ENCODE results near the gene SH2B3.
"Not testable (repeated sequence)": the region's sequence is repeated elsewhere in the genome, so short reads cannot be mapped to it uniquely, and the experiment has no call there.

SH2B3 gene

DNA sequence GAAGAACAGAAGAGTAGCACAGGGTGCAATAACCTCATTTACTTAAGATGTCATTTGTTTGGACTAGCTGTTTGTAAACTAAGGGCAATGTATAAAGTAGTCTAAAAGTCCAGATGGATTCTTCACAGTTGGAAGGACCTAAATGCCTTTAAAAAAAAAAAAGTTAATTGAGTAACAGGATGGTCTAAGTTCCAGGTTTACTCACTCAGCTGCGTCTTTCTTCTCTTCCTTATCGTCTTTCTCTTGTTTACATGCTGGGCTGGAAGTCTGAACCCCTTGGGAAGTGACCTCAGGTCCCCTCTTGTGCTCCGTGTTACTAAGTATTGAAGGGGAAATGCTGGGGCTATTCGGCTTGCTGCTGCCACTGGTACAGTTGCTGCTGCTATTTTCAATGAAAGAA lies 82.5 kb downstream of the SH2B3 start:
- no peak overlapping the region for H3K27ac ChIP-seq (ENCODE audit: low read depth, low read length)
- no peak overlapping the region for H3K4me2 ChIP-seq (ENCODE audit: low read depth, low read length, poor library complexity, severe bottlenecking)
- H3F3A ChIP-seq (ENCODE audit: insufficient read depth) = peaks cover 11% of the 10 kb centered on the region; the same call in 1 of the 2 replicates
- no peaks in the 10 kb centered on the region for H3K9me2 ChIP-seq (replicated peaks; ENCODE audit: insufficient read depth, low read length)
- no peak overlapping the region for H3K4me3 ChIP-seq (ENCODE audit: insufficient read depth, low read length, poor library complexity, severe bottlenecking)
- H3K36me3 ChIP-seq (ENCODE audit: low read length) = peaks cover 25% of the 10 kb centered on the region; the same call in 1 of the 2 replicates
- TF ChIP-seq EZH2phosphoT487 (conservative IDR thresholded peaks at IDR 0.05; ENCODE audit: low read length) = no peak
- TF ChIP-seq, protein P1, sequence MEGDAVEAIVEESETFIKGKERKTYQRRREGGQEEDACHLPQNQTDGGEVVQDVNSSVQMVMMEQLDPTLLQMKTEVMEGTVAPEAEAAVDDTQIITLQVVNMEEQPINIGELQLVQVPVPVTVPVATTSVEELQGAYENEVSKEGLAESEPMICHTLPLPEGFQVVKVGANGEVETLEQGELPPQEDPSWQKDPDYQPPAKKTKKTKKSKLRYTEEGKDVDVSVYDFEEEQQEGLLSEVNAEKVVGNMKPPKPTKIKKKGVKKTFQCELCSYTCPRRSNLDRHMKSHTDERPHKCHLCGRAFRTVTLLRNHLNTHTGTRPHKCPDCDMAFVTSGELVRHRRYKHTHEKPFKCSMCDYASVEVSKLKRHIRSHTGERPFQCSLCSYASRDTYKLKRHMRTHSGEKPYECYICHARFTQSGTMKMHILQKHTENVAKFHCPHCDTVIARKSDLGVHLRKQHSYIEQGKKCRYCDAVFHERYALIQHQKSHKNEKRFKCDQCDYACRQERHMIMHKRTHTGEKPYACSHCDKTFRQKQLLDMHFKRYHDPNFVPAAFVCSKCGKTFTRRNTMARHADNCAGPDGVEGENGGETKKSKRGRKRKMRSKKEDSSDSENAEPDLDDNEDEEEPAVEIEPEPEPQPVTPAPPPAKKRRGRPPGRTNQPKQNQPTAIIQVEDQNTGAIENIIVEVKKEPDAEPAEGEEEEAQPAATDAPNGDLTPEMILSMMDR (IDR thresholded peaks at IDR 0.05; ENCODE audit: insufficient read depth, low read length, poor library complexity, severe bottlenecking) = no peak
- H2AFZ ChIP-seq (ENCODE audit: low read depth, low read length, severe bottlenecking) = no peak overlapping the region
- no peaks in the 10 kb centered on the region for H4K20me1 ChIP-seq (ENCODE audit: low read depth, low read length)
- H3K27me3 ChIP-seq (ENCODE audit: low read length) = no peaks in the 10 kb centered on the region
- no peaks in the 10 kb centered on the region for H3K79me2 ChIP-seq (ENCODE audit: insufficient read depth, low read length)
- no peak overlapping the region for H3K9ac ChIP-seq (ENCODE audit: low read length)
- no peaks in the 10 kb centered on the region for H3K9me3 ChIP-seq (ENCODE audit: insufficient read depth, low read length)

DNA sequence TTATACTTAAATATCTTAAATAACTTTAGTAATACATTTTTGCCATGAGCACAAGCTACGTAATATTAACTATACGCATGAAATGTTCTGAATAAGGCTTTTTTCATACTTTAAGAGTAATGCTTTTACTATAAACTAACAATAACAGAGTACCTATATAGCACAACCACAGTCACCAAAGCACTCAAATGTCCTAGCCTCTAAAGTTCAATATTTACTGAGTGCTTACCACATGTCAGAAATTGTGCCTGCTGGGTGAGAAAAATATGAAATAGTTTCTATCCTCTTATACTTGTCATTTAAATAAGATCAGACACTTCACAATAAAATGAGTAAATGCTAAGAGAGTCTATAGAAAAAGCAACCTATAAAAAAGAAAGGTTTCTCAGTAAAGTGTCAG lies 83.1 kb downstream of the SH2B3 start:
- Histone ChIP-seq H3K79me2 (ENCODE audit: insufficient read depth, low read length) (no peaks in the 10 kb centered on the region), H4K20me1 (ENCODE audit: low read depth, low read length) (no peaks in the 10 kb centered on the region), H3K27ac (ENCODE audit: low read depth, low read length) (no peak overlapping the region), H2AFZ (ENCODE audit: low read depth, low read length, severe bottlenecking) (no peak overlapping the region), H3K4me3 (ENCODE audit: insufficient read depth, low read length, poor library complexity, severe bottlenecking) (no peak overlapping the region), H3K36me3 (ENCODE audit: low read length) (peaks cover 25% of the 10 kb centered on the region; the same call in 1 of the 2 replicates), H3K9me2 (replicated peaks; ENCODE audit: insufficient read depth, low read length) (no peaks in the 10 kb centered on the region), H3F3A (ENCODE audit: insufficient read depth) (peaks cover 7% of the 10 kb centered on the region; the same call in 1 of the 2 replicates), H3K9ac (ENCODE audit: low read length) (no peak overlapping the region), H3K9me3 (ENCODE audit: insufficient read depth, low read length) (no peaks in the 10 kb centered on the region), H3K27me3 (ENCODE audit: low read length) (no peaks in the 10 kb centered on the region), H3K4me2 (ENCODE audit: low read depth, low read length, poor library complexity, severe bottlenecking) (no peak overlapping the region)
- no peak for TF ChIP-seq EZH2phosphoT487 (conservative IDR thresholded peaks at IDR 0.05; ENCODE audit: low read length)
- TF ChIP-seq, protein P1 (IDR thresholded peaks at IDR 0.05; ENCODE audit: insufficient read depth, low read length, poor library complexity, severe bottlenecking) = no peak

DNA sequence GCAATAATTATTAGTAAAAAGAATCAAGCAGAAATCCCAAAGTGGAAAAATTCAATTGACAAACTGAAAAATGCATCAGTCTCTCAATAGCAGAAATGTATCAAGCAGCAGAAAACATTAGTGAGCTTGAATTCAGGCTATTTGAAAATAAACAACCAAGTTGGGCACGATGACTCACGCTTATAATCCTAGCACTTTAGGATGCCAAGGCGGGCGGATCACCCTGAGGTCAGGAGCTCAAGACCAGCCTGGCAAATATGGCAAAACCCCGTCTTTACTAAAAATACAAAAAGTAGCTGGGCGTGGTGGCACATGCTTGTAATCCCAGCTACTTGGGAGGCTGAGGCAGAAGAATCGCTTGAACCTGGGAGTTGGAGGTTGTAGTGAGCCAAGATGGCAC lies 87.3 kb downstream of the SH2B3 start:
- H3K9me3 ChIP-seq (ENCODE audit: insufficient read depth, low read length); H2AFZ ChIP-seq (ENCODE audit: low read depth, low read length, severe bottlenecking); H4K20me1 ChIP-seq (ENCODE audit: low read depth, low read length); H3K9me2 ChIP-seq (replicated peaks; ENCODE audit: insufficient read depth, low read length); H3K9ac ChIP-seq (ENCODE audit: low read length); H3K27ac ChIP-seq (ENCODE audit: low read depth, low read length); H3K79me2 ChIP-seq (ENCODE audit: insufficient read depth, low read length); H3K36me3 ChIP-seq (ENCODE audit: low read length); H3K27me3 ChIP-seq (ENCODE audit: low read length); H3K4me3 ChIP-seq (ENCODE audit: insufficient read depth, low read length, poor library complexity, severe bottlenecking); H3F3A ChIP-seq (ENCODE audit: insufficient read depth); H3K4me2 ChIP-seq (ENCODE audit: low read depth, low read length, poor library complexity, severe bottlenecking): not testable (repeated sequence)

DNA sequence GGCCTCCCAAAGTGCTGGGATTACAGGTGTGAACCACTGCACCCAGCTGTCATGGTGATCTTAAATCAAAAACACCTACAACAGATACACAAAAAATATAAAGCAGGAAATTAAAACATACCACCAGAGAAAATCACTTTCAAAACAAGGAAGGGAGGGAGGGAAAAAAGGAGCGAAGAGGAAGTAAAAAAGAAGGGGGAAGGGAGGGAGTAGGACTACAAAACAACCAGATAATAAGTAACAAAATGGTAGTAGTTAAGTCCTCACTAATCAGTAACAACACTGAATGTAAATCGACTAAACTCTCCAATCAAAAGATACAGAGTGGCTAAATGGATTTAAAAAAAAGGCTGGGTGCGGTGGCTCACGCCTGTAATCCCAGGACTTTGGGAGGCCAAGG lies 89.0 kb downstream of the SH2B3 start:
- H3K79me2 ChIP-seq (ENCODE audit: insufficient read depth, low read length) = no peaks in the 10 kb centered on the region
- H3K9ac ChIP-seq (ENCODE audit: low read length) = no peak overlapping the region
- H2AFZ ChIP-seq (ENCODE audit: low read depth, low read length, severe bottlenecking) = no peak overlapping the region
- H3K4me3 ChIP-seq (ENCODE audit: insufficient read depth, low read length, poor library complexity, severe bottlenecking) = no peak overlapping the region
- H3K27me3 ChIP-seq (ENCODE audit: low read length) = no peaks in the 10 kb centered on the region
- H3K36me3 ChIP-seq (ENCODE audit: low read length) = peaks cover 13% of the 10 kb centered on the region
- no peaks in the 10 kb centered on the region; the same call in 1 of the 2 replicates for H4K20me1 ChIP-seq (ENCODE audit: low read depth, low read length)
- H3K9me3 ChIP-seq (ENCODE audit: insufficient read depth, low read length) = no peaks in the 10 kb centered on the region
- H3K9me2 ChIP-seq (replicated peaks; ENCODE audit: insufficient read depth, low read length) = no peaks in the 10 kb centered on the region
- H3K4me2 ChIP-seq (ENCODE audit: low read depth, low read length, poor library complexity, severe bottlenecking) = no peak overlapping the region
- H3F3A ChIP-seq (ENCODE audit: insufficient read depth) = 0 out of 2 replicates have a peak, but pooled peaks cover 4% of the 10 kb centered on the region
- TF ChIP-seq, protein P1 (IDR thresholded peaks at IDR 0.05; ENCODE audit: insufficient read depth, low read length, poor library complexity, severe bottlenecking) = no peak
- no peak for TF ChIP-seq EZH2phosphoT487 (conservative IDR thresholded peaks at IDR 0.05; ENCODE audit: low read length)
- H3K27ac ChIP-seq (ENCODE audit: low read depth, low read length) = no peak overlapping the region

Measured in SU-DHL-6 (cell line).